ENCODE data around the gene TYRO3. TPM values are rescaled to one million over a fixed set of nuclear protein-coding genes. Genes with fewer than 3 reads are reported as not detected.

Gene TYRO3
- polyA plus RNA-seq, 3 donors: 0.09 to 0.12 TPM; not detected in 1

DNA sequence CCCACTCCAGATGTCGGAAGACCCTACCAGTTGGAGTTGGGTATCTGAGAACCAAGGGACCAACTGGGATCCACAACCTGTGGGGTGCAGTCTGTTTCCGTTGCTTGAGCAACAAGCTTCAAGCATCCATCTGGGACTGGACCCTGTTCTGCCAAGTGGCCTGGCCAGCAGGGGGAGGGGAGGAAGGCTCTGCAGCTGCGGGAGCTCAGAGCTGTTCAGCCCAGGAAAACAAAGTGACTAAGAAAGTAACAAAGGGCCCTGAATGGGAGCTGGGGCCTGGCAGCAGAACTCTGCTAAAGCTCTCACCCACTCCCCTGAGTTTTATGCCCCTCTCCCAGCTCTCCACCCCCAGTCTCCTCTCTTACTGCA lies 2.7 kb downstream of the TYRO3 start:
- Mint-ChIP-seq H3K9me3 (peaks cover under 1 to 10% (median 2%) of the 10 kb centered on the region in 7 donors), H3K36me3 (peaks cover 0 to 8% of the 10 kb centered on the region in 2 donors), H3K27me3 (ENCODE audit: low read depth in 3 of 3) (peaks cover 23 to 34% (median 31%) of the 10 kb centered on the region in 3 donors), H3K27ac (no peak overlapping the region), H3K4me3 (peak overlapping the region in 1 of 2 donors; percentile 35), H3K4me1 (peaks cover 20% of the 10 kb centered on the region)
- Histone ChIP-seq H3K27me3 (ENCODE audit: control insufficient read depth in 2 of 2, insufficient read depth in 2 of 2, low read length in 2 of 2) (peaks cover 16 to 30% of the 10 kb centered on the region in 2 donors), H4K20me1 (ENCODE audit: insufficient read depth, low read length) (no peaks in the 10 kb centered on the region), H3K36me3 (replicated peaks in 1 of 2; ENCODE audit: control insufficient read depth in 1 of 2, insufficient read depth in 2 of 2, low read length in 2 of 2) (no peaks in the 10 kb centered on the region), H3K79me2 (ENCODE audit: insufficient read depth, low read length) (no peaks in the 10 kb centered on the region), H3K4me1 (ENCODE audit: control insufficient read depth in 1 of 2, insufficient read depth in 2 of 2, low read length in 2 of 2) (peaks cover 24 to 30% of the 10 kb centered on the region in 2 donors), H2AFZ (ENCODE audit: insufficient read depth, low read depth, low read length, poor library complexity, severe bottlenecking) (no peak overlapping the region), H3K4me3 (replicated peaks in 1 of 3; ENCODE audit: low read depth in 2 of 3, low read length in 3 of 3) (no peak overlapping the region), H3K9ac (ENCODE audit: insufficient read depth, low read length, poor library complexity, severe bottlenecking) (no peak overlapping the region), H3K9me3 (replicated peaks in 1 of 2; ENCODE audit: control insufficient read depth in 1 of 2, insufficient read depth in 1 of 2, low read length in 2 of 2) (no peaks in the 10 kb centered on the region), H3K27ac (ENCODE audit: low read depth in 1 of 2, low read length in 2 of 2) (no peak overlapping the region), H3K4me2 (replicated peaks; ENCODE audit: extremely low read depth, low read length, poor library complexity, severe bottlenecking) (no peak overlapping the region)
- intact Hi-C loops (cut with micrococcal nuclease): no loop called here
- TF ChIP-seq, protein P1, sequence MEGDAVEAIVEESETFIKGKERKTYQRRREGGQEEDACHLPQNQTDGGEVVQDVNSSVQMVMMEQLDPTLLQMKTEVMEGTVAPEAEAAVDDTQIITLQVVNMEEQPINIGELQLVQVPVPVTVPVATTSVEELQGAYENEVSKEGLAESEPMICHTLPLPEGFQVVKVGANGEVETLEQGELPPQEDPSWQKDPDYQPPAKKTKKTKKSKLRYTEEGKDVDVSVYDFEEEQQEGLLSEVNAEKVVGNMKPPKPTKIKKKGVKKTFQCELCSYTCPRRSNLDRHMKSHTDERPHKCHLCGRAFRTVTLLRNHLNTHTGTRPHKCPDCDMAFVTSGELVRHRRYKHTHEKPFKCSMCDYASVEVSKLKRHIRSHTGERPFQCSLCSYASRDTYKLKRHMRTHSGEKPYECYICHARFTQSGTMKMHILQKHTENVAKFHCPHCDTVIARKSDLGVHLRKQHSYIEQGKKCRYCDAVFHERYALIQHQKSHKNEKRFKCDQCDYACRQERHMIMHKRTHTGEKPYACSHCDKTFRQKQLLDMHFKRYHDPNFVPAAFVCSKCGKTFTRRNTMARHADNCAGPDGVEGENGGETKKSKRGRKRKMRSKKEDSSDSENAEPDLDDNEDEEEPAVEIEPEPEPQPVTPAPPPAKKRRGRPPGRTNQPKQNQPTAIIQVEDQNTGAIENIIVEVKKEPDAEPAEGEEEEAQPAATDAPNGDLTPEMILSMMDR (IDR thresholded peaks at IDR 0.05): no peak
- no peak for DNase-seq
- WGBS (ENCODE audit: insufficient coverage): 100% methylated on average over 1 of the region's 3 CpGs

GRCh38 chr15:41562244-41562643 lies 3.2 kb downstream of the TYRO3 start:
- no peak overlapping the region for H3K4me3 Mint-ChIP-seq
- H3K27ac Mint-ChIP-seq: no peak overlapping the region

More at GRCh38 chr15:41562244-41562643, 3.2 kb downstream of the TYRO3 start:
- no peak overlapping the region for H2AFZ ChIP-seq (ENCODE audit: insufficient read depth, low read depth, low read length, poor library complexity, severe bottlenecking)
- peaks cover 16 to 30% of the 10 kb centered on the region in 2 donors for H3K27me3 ChIP-seq (ENCODE audit: control insufficient read depth in 2 of 2, insufficient read depth in 2 of 2, low read length in 2 of 2)
- DNase-seq: no peak
- H3K4me1 ChIP-seq (ENCODE audit: control insufficient read depth in 1 of 2, insufficient read depth in 2 of 2, low read length in 2 of 2): peaks cover 19 to 26% of the 10 kb centered on the region in 2 donors
- no peaks in the 10 kb centered on the region for H3K36me3 ChIP-seq (replicated peaks in 1 of 2; ENCODE audit: control insufficient read depth in 1 of 2, insufficient read depth in 2 of 2, low read length in 2 of 2)
- H3K4me1 Mint-ChIP-seq: peaks cover 17% of the 10 kb centered on the region
- H3K27ac ChIP-seq (ENCODE audit: low read depth in 1 of 2, low read length in 2 of 2): no peak overlapping the region
- H3K36me3 Mint-ChIP-seq: peaks cover 0 to 8% of the 10 kb centered on the region in 2 donors
- H3K9ac ChIP-seq (ENCODE audit: insufficient read depth, low read length, poor library complexity, severe bottlenecking): no peak overlapping the region
- no peaks in the 10 kb centered on the region for H4K20me1 ChIP-seq (ENCODE audit: insufficient read depth, low read length)
- intact Hi-C loops (cut with micrococcal nuclease): no loop called here
- no peak overlapping the region for H3K4me3 ChIP-seq (replicated peaks in 1 of 3; ENCODE audit: low read depth in 2 of 3, low read length in 3 of 3)
- no peaks in the 10 kb centered on the region for H3K9me3 ChIP-seq (replicated peaks in 1 of 2; ENCODE audit: control insufficient read depth in 1 of 2, insufficient read depth in 1 of 2, low read length in 2 of 2)
- peaks cover 0 to 9% (median 2%) of the 10 kb centered on the region in 7 donors for H3K9me3 Mint-ChIP-seq
- WGBS (ENCODE audit: insufficient coverage): 100% methylated on average over 1 of the region's 5 CpGs
- no peaks in the 10 kb centered on the region for H3K79me2 ChIP-seq (ENCODE audit: insufficient read depth, low read length)
- TF ChIP-seq, protein P1 (IDR thresholded peaks at IDR 0.05): no peak
- peaks cover 23 to 34% (median 31%) of the 10 kb centered on the region in 3 donors for H3K27me3 Mint-ChIP-seq (ENCODE audit: low read depth in 3 of 3)
- H3K4me2 ChIP-seq (replicated peaks; ENCODE audit: extremely low read depth, low read length, poor library complexity, severe bottlenecking): no peak overlapping the region

Data from CD14-positive monocyte (primary cell).